ENCODE results near the gene FBXL14. TPM values are rescaled to one million over a fixed set of nuclear protein-coding genes. Genes with fewer than 3 reads are reported as not detected.
A peak's percentile ranks its signal among the peaks of the same experiment; 100 is the strongest.

The FBXL14 gene
- total and polyA plus RNA-seq, 9 of the 15 experiments (the other 6 are each of a cell fraction or from before 2014, with no cell fraction given) = 0.13 to 9.8 (median 3.3) TPM

DNA sequence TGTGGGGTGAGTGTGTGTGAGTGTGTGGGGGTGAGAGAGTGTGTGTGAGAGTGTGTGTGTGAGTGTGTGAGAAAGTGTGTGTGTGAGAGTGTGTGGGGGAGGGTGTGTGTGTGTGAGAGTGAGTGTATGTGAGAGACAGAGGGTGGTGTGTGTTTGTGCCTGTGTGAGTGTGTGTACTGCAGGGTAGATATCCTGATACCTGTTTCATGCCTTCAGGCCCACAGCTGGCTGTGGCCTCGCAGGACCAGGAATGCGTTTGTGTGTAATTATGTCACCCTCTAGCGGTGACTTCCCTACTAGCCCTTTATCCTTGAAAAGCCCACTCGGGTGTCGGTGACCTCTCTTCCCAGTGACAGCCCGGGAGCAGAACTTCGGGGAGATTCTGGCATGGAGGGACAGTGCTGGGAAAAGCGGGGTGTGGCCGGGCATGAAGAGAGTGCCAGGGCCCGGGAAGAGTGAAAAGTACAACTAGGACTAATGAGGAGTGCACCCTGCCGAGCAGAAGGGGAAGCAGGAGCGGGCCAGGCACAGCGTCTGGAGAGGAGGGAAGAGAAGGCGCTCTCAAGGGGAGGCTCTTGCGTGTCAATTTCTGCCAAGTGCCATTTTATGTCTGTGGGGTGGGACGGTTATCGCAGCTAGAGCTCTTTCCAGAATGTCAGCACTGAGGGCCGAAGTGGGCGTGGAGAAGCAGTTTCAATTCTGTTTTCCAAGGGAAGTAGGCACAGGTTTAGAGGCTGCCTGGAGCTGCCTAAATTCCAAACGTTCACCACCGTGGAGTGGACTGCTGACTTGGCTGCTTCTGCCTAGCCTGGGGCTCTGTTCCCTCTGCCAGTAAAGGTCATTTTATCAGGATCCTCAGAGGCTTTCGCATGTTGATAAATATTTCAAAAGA lies 11.0 kb upstream of the FBXL14 start (continued):
- TF ChIP-seq, protein P1, sequence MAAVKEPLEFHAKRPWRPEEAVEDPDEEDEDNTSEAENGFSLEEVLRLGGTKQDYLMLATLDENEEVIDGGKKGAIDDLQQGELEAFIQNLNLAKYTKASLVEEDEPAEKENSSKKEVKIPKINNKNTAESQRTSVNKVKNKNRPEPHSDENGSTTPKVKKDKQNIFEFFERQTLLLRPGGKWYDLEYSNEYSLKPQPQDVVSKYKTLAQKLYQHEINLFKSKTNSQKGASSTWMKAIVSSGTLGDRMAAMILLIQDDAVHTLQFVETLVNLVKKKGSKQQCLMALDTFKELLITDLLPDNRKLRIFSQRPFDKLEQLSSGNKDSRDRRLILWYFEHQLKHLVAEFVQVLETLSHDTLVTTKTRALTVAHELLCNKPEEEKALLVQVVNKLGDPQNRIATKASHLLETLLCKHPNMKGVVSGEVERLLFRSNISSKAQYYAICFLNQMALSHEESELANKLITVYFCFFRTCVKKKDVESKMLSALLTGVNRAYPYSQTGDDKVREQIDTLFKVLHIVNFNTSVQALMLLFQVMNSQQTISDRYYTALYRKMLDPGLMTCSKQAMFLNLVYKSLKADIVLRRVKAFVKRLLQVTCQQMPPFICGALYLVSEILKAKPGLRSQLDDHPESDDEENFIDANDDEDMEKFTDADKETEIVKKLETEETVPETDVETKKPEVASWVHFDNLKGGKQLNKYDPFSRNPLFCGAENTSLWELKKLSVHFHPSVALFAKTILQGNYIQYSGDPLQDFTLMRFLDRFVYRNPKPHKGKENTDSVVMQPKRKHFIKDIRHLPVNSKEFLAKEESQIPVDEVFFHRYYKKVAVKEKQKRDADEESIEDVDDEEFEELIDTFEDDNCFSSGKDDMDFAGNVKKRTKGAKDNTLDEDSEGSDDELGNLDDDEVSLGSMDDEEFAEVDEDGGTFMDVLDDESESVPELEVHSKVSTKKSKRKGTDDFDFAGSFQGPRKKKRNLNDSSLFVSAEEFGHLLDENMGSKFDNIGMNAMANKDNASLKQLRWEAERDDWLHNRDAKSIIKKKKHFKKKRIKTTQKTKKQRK (IDR thresholded peaks at IDR 0.05; ENCODE audit: borderline replicate concordance, low read depth, low read length) = no peak
- peak; percentile 50; the same call in 1 of the 2 replicates for TF ChIP-seq ARID1B (IDR thresholded peaks at IDR 0.05)
- no peak; the same call in 1 of the 2 replicates for TF ChIP-seq MYC (IDR thresholded peaks at IDR 0.05; ENCODE audit: low read depth, low read length)
- TF ChIP-seq MYC (CRISPR knock-in tag; IDR thresholded peaks at IDR 0.05; ENCODE audit: borderline replicate concordance, low read depth) = no peak
- no peak for TF ChIP-seq PURB (CRISPR knock-in tag; IDR thresholded peaks at IDR 0.05; ENCODE audit: low read depth)
- peak; percentile 82 for TF ChIP-seq ARHGAP35 (IDR thresholded peaks at IDR 0.05; ENCODE audit: partially characterized antibody)
- peak; percentile 38; the same call in 1 of the 2 replicates for TF ChIP-seq SMC3 (conservative IDR thresholded peaks at IDR 0.05; ENCODE audit: insufficient read depth, low read depth, low read length)
- peak; percentile 86 for TF ChIP-seq BRD9 (IDR thresholded peaks at IDR 0.05; ENCODE audit: low read depth, partially characterized antibody)
